AG04449 (cell line): ENCODE measurements around the gene PRLH.

Source experiments
- CTCF ChIA-PET: fragments of 350-600 bp; formaldehyde crosslinking; extraction: SDS; loops from one replicate; lab custom pipeline; 2021; ENCODE audit warnings: antibody characterized with exemption; lab: Yijun Ruan, JAX
- POLR2A ChIA-PET: fragments of 400-600, 350-600 bp; formaldehyde crosslinking; extraction: SDS; loops from one replicate; lab custom pipeline; 2020; ENCODE audit warnings: antibody characterized with exemption, inconsistent platforms; lab: Yijun Ruan, JAX
- DNase-seq: peaks from one replicate; pipeline ENCODE4 v3.0.0-alpha.2; 2010; ENCODE audit warnings: low read depth, low spot score
- H3K4me3 ChIP-seq: 2 replicates; pipeline ENCODE4 v1.5.1; 2011; ENCODE audit warnings: low read depth, mild to moderate bottlenecking, control low read depth, low read length
- CTCF ChIP-seq: IDR thresholded peaks from one replicate; pipeline ENCODE4 v1.5.1; 2011; ENCODE audit warnings: mild to moderate bottlenecking, moderate library complexity, low read length, control low read depth, inconsistent platforms; ENCODE audit not compliant: insufficient read depth; ENCODE audit errors: missing control alignments

PRLH gene

GRCh38 chr2:237536083-237536415 is 30.3 kb upstream of the PRLH start:
- DNase-seq = no peak
- TF ChIP-seq CTCF = no peak
- ChIA-PET POLR2A (no interaction called here), CTCF (interaction anchor here (0.7 to 1.2 kb wide), 3 partner anchors 10 to 36 kb away, joined by 3 to 7 read pairs (median 4); no protein-coding TSS in a partner anchor)
- H3K4me3 ChIP-seq = no peak overlapping the region

GRCh38 chr2:237536617-237537016 is 29.8 kb upstream of the PRLH start:
- no peak overlapping the region for H3K4me3 ChIP-seq
- DNase-seq = no peak
- POLR2A ChIA-PET = no interaction called here
- CTCF ChIA-PET = interaction anchor here (0.6 to 1.1 kb wide), 2 partner anchors 24 kb away, joined by 3 to 4 read pairs; no protein-coding TSS in a partner anchor
- TF ChIP-seq CTCF = no peak

- POLR2A ChIA-PET = no interaction called here
These were observed 28.2 kb upstream of the PRLH start for GRCh38 chr2:237538001-237538720.

GRCh38 chr2:237538901-237539300 is 27.5 kb upstream of the PRLH start:
- no peak overlapping the region for H3K4me3 ChIP-seq
- no peak for TF ChIP-seq CTCF
- ChIA-PET CTCF (interaction anchor here (0.9 to 1.5 kb wide), 4 partner anchors 26 to 34 kb away, joined by 3 to 5 read pairs (median 4); no protein-coding TSS in a partner anchor), POLR2A (no interaction called here)
- no peak for DNase-seq

More at GRCh38 chr2:237538001-237538720, 28.2 kb upstream of the PRLH start:
- H3K4me3 ChIP-seq = no peak overlapping the region
- TF ChIP-seq CTCF = no peak
- DNase-seq = no peak
- CTCF ChIA-PET = interaction anchor here (1.1 to 1.4 kb wide), 2 partner anchors 25 to 33 kb away, joined by 5 read pairs; no protein-coding TSS in a partner anchor

GRCh38 chr2:237539681-237540080 is 26.7 kb upstream of the PRLH start:
- POLR2A ChIA-PET = no interaction called here
- CTCF ChIA-PET = interaction anchor here (0.9 to 1.5 kb wide), 3 partner anchors 28 to 417 kb away, joined by 3 read pairs; no protein-coding TSS in a partner anchor
- no peak for DNase-seq
- no peak overlapping the region for H3K4me3 ChIP-seq
- TF ChIP-seq CTCF = no peak

GRCh38 chr2:237540223-237540775 is 26.1 kb upstream of the PRLH start:
- no peak for DNase-seq
- no peak overlapping the region for H3K4me3 ChIP-seq
- no peak for TF ChIP-seq CTCF
- CTCF ChIA-PET = interaction anchor here (0.9 to 2.8 kb wide), 4 partner anchors 29 to 418 kb away, joined by 3 to 16 read pairs (median 4); no protein-coding TSS in a partner anchor
- POLR2A ChIA-PET = no interaction called here
